GM19193 (cell line): ENCODE measurements around the gene FXYD6.

Experiments used
- POLR2A ChIP-seq: IDR thresholded peaks from 4 replicates; pipeline ENCODE4 v1.6.1; 2011; ENCODE audit not compliant: insufficient read depth, insufficient read length; ENCODE audit errors: extremely low read depth

Gene FXYD6

DNA sequence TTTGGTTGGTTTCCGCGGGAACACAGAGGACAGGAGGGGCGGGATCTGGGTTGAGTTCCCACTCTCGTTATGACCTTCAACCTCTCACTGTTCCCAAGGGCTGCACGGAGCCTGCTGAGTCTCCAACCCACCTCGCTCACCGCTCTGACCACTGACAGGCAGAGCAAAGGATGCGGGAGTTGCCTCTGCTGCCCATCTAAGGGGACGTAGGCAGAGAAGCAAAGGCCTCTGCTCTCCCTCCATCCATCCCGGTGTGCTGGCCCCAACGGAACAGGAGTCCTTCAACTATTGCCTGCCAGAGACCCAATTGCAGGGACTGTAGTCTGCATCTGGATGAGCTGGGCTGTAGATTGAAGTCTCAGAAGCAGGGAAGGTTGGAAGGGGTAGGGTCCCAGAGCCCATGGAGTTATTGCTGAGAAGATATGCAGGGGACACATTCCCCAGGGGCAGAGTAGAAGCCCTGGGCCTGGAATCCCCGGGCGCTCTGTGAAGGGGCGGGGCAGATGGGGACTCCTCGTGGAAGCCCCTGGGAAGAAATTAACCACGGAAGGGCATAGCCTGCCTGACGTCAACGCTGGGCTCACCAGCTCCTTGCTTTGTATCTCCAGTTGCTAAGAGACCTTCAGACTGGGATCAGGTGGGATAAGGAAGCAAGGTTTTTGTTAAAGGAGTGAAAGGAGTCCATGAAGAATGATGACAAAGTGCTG is 39.2 kb downstream of the FXYD6 start:
- TF ChIP-seq POLR2A = no peak

DNA sequence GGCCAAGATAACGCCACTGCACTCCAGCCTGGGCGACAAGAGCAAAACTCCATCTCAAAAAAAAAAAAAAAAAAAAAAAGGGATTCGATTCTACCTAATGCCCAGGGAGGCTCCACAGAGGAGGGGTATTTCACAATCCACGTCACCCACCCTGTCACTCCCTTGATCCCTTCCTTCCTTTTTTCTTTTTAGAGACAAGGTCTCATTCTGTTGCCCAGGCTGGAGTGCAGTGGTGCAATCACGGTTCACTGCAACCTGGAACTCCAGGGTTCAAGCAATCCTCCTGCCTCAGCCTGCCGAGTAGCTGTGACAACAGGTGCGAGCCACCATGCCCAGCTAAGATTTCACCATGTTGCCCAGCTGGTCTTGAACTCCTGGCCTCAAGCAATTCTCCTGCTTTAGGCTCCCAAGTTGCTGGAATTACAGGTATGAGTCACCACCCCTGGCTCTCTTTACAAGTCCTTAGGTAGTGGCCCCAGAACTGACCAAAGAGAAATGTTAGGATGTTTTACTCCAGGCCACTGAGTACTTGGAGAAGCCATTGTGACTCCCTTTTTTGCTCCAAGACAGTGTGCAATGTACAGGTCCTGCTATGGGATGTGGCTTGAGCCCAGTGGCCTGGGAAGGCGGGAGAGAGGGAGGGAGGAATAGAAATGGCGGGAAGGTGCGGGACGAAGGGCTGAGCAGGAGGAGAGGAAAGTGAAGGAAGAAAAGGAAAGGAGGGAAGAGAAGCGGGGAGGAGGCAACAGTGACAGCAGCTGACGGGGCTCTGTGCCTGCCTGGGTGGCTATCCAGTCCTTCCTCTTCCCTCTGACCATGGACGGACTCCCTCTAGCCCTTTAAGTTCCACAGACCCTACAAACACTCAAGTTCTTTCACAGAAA is 40.1 kb downstream of the FXYD6 start:
- TF ChIP-seq POLR2A = no peak

DNA sequence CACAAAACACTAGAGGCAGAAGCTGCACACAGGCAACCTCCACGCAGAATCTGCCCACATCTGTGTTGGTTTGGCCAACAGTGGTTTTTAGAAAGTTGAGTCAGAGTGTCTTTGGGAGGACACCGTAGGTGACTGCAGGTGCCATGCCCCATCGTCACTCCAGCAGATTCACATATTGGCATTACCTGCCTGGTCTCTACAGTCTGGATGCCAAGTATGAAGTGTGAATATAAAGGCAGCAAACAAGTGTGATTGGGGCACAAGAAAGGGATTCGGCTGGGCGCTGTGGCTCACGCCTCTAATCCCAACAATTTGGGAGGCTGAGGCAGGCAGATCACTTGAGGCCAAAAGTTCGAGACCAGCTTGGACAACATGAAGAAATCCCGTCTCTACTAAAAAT is 40.9 kb downstream of the FXYD6 start:
- no peak for TF ChIP-seq POLR2A

DNA sequence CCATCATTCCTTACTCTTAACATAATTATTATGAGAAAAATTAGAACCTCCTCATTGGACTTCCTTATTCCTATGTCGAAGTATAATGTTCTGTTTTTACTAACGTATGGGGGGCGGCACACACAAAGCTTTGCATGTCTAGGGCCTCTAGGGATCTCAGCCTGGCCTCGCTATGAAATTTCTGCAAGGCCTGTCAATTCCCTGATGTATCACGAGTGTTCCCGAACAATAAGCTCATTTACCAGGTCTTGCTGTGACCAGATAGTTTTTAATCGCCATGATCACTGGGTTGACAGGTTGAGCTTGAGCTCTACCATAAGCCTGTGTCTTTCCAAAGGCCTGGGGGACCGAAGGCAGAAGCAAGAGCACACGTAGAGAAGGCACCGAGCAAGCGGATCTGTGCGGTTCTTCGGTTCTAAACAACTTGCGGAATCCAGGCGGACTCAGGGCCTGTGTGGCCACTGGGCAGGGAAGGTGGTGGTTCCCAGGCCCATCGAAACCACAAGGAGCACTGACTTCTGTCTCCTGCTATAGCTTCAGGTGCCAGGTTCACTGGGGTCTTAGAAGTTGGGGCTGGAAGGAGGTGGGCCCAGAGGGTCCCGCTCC is 41.5 kb downstream of the FXYD6 start:
- no peak for TF ChIP-seq POLR2A

DNA sequence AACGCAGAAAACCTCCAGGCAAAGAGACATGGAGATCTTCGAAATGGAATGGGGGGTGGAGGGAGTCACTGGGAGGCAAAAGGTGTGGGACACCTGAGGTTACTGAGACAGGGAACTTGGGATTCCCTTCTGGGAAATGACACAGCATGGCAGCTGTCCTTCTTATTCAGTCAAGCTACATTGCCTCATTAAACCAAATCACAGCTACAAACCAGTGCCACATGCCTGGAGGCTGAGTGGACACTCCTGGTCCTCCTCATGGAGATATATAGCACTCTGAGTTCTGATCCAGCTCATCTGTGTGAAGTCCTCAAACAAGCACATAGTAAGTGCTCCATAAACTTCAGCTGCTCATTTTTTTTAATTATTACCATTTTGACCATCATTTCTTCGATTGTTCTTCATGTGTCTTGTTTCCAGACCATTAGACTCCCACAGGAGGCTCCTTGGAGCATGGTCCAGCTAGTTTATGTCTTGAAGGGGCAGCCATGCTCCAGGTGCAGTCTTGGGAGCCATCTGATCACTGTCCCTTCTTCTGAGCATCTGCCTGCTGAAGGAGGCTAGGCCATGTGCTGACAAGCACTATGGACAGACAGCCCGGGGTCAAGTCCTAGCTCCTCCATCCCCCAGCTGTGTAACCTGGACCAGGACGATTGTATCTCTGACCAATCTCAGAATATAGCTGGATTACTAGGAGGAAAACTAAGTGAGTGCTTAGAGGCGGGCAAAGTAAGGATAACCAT is 42.2 kb downstream of the FXYD6 start:
- no peak for TF ChIP-seq POLR2A

DNA sequence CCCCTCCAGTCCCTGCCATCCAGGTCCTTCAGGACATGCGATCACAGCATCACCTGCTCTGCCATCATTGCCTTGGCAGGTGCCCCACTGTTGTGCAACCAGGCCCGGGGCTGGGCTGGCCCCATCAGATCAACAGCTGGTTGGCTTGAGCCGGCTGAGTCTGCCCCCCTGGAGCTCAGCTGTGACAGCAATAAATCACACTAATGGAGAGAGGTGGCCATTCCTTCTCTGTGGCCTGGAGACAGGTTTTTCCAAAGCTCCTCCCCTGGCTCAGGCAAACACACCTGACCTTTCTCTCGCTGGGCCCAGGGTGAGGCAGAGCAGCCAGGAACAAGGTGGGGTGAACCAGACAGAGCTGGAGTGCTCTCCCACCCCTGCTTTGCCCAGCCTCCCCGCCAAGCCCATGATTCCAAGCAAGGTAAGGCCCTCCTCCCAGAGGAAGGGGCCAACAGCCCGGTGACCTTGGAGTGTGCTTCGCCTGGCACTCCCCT is 43.0 kb downstream of the FXYD6 start:
- no peak for TF ChIP-seq POLR2A

DNA sequence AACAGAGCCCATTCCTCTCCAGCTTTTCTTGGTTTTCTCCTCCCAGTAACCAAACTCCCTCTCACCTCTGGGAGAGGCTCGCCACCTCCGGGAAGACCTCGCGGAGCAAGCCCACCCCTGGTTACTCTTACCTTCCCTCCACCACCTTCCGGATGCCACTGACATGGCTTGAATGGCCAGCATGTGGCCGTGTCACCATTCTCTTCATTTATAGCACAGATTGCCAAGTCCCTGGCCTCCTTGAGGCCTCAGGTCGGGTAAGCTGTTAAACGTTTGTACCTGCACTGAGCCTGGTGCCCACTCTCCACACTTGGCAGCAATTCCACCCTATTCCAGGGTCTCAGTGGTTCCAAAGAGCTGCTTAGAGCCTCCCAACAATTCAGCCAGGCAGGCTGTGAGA is 43.9 kb downstream of the FXYD6 start:
- TF ChIP-seq POLR2A = no peak

DNA sequence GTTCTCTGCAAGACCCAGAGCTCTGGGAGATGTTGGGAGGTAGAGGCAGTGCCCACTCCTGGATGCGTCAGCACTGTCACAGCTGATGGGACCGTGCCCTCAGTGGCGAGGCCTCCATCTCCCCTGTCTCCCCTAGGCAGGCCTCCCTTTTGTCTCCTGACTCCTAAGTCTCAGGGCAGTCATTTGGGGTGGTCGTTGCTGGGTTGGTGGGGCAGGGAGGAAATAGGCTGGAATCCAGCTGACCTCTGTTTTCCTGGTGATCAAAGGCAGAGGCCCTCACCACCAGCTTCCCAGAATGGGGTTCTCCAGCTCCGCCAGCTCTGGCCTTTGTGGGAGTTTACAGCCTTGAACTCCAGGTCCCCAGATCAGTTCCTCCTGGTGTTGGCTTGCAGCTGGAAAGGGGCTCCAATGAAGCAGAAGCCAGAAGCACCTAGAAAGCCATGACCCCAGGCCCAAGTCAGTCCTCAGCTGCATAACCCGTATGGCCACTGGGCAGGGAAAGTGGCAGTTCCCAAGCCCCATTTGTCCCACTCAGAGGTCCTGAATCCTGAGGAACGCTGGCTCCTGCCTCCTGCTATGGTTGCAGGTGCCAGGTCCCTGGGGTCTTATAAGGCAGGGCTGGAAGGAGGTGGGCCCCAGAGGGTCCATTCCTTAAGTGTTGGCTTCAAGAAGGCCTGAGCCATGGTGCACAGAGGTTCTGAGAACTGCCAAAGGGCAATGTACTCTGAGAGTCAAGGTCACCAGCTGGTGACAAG is 44.6 kb downstream of the FXYD6 start:
- TF ChIP-seq POLR2A = no peak

DNA sequence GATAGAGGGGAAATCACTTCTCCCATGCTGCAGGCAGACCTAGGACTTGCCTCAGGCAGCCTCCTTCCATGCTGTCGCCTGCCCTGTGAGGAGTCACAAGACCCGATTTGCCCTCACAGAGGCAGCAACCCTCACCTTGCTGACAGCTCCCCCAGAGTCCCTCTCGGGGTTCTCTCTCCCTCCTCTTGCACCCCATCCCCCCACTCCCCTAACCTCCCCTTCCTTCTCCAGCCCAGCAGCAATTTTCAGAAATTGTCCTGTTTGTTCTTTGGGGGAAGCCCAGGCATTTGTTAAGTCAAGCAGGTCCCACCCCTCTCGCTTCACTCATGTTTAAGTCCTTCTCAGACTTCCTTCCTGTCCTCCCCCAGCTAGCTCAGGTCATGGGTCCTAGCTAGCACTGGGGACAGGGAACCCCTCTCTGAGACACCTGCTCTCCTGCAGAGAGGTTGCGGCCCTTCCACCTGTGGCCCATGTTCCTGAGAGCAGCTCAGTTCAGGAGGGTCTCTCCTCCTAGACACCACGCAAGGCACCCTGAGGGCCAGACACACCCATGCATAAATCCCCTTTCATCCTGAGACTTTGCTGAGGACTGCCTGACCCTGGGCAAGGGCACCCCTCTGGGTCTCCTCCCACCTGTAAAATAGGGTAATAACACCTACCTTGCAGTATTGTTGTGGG is 45.6 kb downstream of the FXYD6 start:
- no peak for TF ChIP-seq POLR2A

DNA sequence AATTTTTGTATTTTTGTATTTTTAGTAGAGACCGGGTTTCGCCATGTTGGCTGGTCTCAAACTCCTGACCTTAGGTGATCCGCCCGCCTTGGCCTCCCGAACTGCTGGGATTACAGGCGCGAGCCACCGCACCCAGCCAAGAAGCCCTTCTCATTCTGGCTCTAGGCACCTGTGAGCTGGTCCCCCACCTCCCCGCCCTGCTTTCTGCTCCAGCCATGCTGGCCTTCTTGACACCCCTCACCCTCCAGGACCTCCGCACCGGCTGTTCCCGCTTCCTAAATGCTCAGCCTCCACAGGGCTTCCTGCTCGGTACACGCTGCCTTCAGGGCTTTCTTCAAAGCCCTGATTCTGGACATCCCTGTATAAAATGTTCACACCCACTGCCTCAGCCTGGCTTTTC is 46.4 kb downstream of the FXYD6 start:
- no peak for TF ChIP-seq POLR2A

DNA sequence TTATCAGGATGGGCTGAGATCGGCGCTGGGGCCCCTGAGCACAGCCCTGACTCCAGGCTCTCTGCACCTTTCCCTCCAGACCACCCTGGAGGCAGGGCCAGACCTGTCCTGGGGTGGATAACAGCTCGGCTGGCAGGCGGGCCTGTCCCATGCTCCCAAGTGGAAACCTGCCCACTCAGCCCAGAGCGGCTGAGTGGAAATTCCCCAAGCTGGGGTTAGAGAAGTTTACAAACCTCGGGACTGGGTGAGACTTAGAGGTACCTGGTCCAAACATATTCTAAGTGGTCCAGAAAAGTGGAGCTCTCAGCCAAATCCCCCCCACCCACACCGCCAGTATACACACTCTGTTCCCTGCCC is 47.1 kb downstream of the FXYD6 start:
- TF ChIP-seq POLR2A = no peak

DNA sequence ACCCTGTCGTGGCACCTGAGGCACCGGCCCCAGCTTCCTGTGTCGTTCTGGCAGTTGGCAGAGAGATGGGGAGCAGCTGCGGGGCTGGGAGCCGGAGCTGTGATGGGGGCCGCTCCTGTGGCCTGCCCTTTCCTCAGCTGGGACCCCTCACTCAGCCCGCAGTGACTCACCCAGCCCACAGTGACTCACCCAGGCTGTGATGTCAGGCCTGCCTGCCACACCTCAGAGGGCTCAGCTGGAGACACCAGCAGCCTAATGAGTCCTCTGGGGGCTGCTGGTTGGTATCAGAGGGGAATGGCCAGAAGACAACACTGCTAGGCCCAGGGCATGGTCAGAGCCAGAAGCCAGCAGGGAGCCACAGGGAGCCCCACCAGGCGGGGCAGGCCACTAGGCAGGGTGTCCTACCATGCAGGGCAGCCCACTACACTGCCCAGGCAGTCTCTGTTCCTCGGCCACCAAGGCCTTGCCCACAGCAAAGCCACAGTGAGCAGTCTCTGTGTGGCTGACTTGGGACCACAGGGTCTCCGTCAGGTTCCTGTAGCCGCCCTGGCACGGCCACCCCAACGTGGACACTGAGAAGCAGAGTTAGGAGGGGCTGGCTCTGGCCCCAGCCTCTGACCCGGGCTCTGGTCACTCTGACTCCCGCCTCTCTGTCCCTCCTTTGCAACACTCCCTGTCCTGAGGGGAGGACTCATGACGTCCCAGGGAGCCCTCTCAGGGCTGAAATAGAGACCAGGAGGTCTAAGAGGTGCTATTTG is 47.7 kb downstream of the FXYD6 start:
- TF ChIP-seq POLR2A = no peak

DNA sequence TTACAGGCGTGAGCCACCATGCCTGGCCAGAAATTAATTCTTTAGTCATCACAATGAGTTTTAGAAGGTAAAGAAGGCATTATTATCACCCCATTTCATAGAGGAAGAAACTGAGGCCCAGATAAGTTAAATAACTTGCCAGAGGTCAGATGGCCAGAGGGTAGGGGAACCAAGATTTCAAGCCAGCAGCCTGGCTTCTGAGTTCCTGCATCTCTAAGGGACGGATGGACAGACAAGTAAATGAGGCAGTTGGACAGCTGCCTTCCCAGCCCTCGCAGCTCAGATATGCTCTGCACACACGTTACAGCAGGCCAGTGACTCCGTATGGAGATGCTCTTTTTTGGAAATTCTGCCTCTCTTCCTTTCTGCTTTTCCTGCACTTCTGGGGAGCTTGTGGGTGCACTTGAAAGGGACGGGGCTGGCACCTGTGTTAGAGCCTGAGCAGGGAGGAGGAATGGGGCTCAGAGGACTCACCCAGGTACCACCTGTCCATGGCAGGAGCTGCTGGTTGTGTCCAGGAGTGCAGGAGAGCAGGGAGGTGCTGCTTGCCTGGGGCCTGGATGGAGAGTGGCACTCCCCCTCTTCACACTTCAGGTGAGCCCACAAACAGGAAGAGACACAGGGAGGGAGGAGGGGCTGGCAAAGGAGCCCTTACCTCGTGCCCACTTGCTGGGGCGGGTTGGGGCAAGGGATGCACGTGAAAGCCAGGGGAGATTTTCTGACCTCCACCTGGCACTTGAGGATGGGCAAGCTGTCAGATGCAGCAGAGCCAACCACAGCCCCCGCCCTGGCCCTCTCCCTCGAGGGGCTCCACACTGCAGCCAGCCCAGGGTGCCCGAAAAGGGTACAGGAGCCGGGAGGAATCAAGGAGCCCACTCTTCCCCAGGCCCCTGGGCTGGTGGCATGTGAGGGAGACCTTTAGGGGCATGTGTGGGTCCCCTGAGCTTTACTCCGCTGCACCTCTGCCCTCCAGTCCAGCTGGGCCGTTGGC is 48.6 kb downstream of the FXYD6 start:
- no peak for TF ChIP-seq POLR2A

DNA sequence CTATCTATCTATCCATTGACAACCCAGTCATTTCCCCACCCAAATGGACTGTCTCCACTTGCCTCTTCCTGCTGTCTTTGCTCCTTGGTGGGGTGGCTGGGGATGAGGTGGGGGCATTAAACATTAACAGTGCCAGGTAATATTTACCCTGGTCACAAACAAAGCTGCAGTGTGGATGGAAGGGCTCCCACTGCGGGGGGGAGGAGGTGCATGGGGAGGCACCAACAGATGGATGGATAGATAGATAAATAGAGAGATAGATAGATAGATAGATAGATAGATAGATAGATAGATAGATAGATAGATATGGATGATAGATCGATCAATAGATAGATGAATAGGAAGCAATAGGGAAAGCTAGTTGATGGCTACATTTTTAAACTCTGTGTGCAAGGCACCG is 49.6 kb downstream of the FXYD6 start:
- no peak for TF ChIP-seq POLR2A
